Vagina (tissue), 2 donors: ENCODE measurements around the gene EME2.

Experiments
- CTCF ChIP-seq, 3 experiments: fragments of 450-650 bp in 2 of 3; fragments of 200-600 bp in 1 of 3; sonication (generic) in 1 of 3; IDR thresholded peaks; one replicate each; pipeline ENCODE4 v1.5.1; 2017 to 2019; ENCODE audit warnings: antibody characterized with exemption in 3 of 3, mild to moderate bottlenecking in 2 of 3, moderate library complexity in 2 of 3
- POLR2A ChIP-seq, 2 donors: fragments of 450-650 bp; IDR thresholded peaks; one replicate each; pipeline ENCODE4 v1.6.1; 2017; ENCODE audit warnings: antibody characterized with exemption in 2 of 2, mild to moderate bottlenecking in 2 of 2, moderate library complexity in 2 of 2
- POLR2AphosphoS5 ChIP-seq, 2 donors: sonication (generic); formaldehyde crosslinking; IDR thresholded peaks; one replicate each; pipeline ENCODE4 v1.9.0; 2017; ENCODE audit warnings: antibody characterized with exemption in 2 of 2, mild to moderate bottlenecking in 2 of 2, low read depth in 1 of 2; ENCODE audit not compliant: insufficient read depth in 1 of 2

- TF ChIP-seq CTCF (IDR thresholded peaks at IDR 0.05), result no peak
- TF ChIP-seq POLR2AphosphoS5 (IDR thresholded peaks at IDR 0.05; ENCODE audit: insufficient read depth in 1 of 2, low read depth in 1 of 2), result no peak
- no peak for TF ChIP-seq POLR2A (IDR thresholded peaks at IDR 0.05)
Measured at GRCh38 chr16:1820096-1820945, 47.7 kb downstream of the EME2 start.
